ENCODE data around the gene TMEM61. TPM values are rescaled to one million over a fixed set of nuclear protein-coding genes. Genes with fewer than 3 reads are reported as not detected.
A peak's percentile ranks its signal among the peaks of the same experiment; 100 is the strongest.
"Not testable (repeated sequence)": the region's sequence is repeated elsewhere in the genome, so short reads cannot be mapped to it uniquely, and the experiment has no call there.

TMEM61 gene
- total RNA-seq: not detected in 2 replicates

DNA sequence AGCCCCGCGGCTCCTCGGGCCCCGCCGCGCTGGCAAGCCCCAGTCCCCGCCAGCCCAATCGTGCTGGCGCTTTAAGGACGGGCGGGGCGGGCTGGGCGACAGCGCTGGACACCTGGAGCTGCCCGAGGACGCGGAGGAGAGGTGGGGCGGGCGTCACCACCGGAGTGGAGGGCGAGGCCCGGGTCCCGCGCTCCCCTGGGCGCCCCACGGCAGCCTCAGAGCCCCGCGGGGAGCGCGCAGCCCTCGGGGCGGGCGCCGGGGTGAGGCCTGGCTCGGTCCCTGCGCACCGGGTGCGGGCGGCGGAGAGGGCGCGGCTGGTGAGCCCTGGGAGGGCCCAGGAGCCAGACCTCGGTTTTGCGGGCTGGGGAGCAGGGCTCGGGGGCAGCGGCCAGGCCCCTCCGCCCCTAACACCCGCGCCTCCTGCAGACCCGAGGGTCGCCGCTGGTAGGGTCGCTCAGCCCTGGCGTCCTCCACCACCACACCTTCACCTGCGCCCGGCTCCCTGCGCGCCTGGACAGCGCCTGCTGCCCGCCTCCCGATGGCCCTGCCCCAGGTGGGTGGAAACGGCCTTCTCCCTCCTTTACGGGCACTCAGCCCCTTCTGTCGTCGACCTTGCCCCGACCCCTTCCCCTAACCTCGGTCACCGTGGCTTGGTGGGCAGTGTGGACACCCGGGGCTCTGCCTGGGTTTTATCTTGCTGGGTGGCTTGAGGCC, at the start of gene TMEM61:
TSS of gene TMEM61 (plus strand) at position 101 of the 714 bp plus-strand sequence. CDS start at position 539, 438 bp downstream.
- no peak for DNase-seq (ENCODE audit: extremely low read depth, low read depth, low spot score)

- no peak for DNase-seq (ENCODE audit: extremely low read depth, low read depth, low spot score)
Measured at GRCh38 chr1:54931275-54931840, 49.1 kb upstream of the TMEM61 start.

DNA sequence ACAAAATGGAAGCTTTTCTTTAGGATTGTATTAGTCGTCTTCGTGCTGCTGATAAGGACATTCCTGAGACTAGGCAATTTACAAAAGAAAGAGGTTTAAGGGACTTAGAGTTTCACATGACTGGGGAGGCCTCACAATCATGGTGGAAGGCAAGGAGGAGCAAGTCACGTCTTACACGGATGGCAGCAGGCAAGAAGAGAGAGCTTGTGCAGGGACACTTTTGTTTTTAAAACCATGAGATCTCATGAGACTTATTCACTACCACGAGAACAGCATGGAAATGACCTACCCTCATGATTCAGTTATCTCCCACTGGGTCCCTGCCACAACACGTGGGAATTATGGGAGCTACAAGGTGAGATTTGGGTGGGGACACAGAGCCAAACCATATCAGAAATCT, 46.3 kb upstream of the TMEM61 start:
- not testable (repeated sequence) for DNase-seq (ENCODE audit: extremely low read depth, low read depth, low spot score)

- DNase-seq (ENCODE audit: extremely low read depth, low read depth, low spot score): no peak
Measured at GRCh38 chr1:54934869-54935268, 45.6 kb upstream of the TMEM61 start.

DNA sequence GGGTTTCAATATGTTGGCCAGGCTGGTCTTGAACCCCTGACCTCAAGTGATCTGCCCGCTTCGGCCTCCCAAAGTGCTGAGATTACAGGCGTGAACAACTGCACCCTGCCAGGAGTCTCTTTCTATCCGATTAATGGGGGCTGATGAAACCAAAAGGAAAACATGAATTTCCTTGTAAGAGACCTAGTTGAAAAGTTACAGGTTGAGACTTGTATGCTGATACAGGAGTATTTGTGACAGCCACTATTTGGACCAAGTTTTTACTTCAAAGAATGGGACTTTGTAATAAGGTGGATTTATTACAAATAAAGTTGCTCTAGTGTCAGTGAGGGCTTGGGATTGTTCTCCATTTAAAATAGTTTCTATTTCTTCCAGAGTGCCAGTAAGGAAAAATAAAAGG, 43.6 kb upstream of the TMEM61 start:
- DNase-seq (ENCODE audit: extremely low read depth, low read depth, low spot score): no peak

DNA sequence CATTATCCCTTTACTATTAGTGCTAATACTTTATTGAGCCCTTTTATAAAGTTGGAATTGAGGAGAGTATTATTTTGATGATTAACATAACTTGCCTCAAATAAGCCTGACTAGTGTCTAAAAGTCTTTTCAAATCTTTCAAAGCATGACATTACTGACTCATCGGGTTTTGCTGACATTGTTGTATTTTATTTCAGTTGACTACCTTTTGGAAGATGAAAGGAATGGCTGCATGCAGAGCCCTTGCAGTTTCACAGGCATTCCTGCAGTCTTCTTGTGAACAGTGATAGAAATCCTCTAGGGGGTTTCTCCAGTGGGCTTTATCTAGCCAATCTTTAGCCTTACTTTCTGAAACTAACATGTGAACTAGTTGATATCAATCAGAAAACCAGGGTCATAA, 43.0 kb upstream of the TMEM61 start:
- no peak for DNase-seq (ENCODE audit: extremely low read depth, low read depth, low spot score)

- DNase-seq (ENCODE audit: extremely low read depth, low read depth, low spot score): not testable (repeated sequence)
Measured at GRCh38 chr1:54938955-54939354, 41.5 kb upstream of the TMEM61 start.

DNA sequence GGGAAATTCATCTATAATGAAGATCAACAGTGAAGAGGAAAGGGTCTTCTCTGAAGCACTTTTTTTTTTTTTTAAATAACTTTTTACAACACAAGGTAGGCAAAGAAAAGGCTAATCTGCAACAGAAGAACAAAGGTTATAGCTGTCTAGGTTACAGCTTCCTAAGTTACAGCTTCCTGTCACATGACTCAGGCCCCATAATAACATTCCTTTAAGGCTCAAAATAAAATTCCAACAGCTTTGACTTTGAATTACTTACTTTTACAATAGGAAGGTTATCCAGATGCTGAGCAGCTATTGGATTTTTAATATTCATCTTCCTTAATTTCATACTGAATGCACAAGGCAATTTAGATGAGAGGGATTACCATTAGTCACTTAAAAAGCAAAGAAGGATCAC, 40.4 kb upstream of the TMEM61 start:
- no peak for DNase-seq (ENCODE audit: extremely low read depth, low read depth, low spot score)

- no peak for DNase-seq (ENCODE audit: extremely low read depth, low read depth, low spot score)
Measured at GRCh38 chr1:54942976-54943375, 37.5 kb upstream of the TMEM61 start.

GRCh38 chr1:54944610-54945392, 35.6 kb upstream of the TMEM61 start:
- no peak for DNase-seq (ENCODE audit: extremely low read depth, low read depth, low spot score)

GRCh38 chr1:54945393-54945936, 35.0 kb upstream of the TMEM61 start:
- no peak for DNase-seq (ENCODE audit: extremely low read depth, low read depth, low spot score)

- DNase-seq (ENCODE audit: extremely low read depth, low read depth, low spot score): no peak
Measured at GRCh38 chr1:54947540-54947939, 32.9 kb upstream of the TMEM61 start.

GRCh38 chr1:54949053-54949452, 31.4 kb upstream of the TMEM61 start:
- DNase-seq (ENCODE audit: extremely low read depth, low read depth, low spot score): no peak

DNA sequence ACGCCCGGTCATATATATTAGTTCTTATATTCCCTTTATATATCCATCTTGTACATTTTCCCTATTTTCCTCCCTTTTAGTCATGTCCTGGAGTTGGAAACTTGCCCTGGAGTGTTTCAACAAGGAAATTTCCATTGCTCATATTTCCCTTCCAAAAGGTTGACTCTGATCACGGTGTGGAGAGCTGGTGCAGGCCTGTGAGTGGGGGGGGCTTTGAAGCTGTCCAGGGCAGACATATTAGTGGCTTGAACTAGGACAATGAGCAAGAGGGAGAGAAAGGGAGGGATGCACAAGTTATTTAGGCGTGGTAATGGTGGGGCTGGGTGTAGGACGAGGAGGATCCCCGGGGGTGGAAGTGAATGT, 30.4 kb upstream of the TMEM61 start:
- DNase-seq (ENCODE audit: extremely low read depth, low read depth, low spot score): no peak

DNA sequence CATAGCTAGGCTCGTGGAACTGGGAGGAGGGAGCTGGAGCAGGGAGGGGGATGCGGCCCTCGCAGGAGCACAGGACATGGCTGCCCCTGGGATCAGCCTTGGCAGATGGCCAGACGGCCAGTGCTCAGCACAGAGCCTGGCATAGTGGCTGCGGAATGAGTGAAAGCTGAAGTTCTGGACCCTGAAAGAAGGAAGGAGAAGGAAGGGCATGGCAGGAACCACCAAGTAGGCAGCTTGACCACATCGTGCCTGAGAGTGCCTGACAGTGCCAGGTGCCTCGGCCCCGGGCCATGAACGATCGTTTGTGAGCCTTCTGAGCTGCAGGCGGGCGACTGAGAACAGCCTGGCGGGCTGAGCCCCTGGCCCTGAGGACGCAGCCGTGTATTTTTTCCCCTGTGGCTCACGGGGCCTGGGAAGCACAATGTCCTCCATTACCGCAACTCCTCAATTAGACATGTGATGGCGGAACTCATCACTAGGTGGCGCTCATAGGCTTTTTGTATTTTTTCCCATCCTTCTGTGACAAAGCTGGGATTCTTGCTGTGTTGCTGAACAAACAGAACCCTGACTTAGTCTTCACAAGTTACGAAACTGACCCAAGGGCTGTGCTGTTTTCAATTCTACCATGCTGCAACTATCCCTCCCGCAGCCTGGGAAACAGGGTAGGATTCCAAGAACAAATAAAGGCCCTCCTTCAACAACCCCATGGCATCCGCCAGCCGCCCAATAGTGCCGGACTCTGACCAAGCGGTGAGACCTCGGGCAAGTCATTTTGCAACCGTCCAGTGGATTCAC, 29.9 kb upstream of the TMEM61 start:
- DNase-seq (ENCODE audit: extremely low read depth, low read depth, low spot score): no peak

GRCh38 chr1:54951810-54952226, 28.6 kb upstream of the TMEM61 start:
- no peak for DNase-seq (ENCODE audit: extremely low read depth, low read depth, low spot score)

DNA sequence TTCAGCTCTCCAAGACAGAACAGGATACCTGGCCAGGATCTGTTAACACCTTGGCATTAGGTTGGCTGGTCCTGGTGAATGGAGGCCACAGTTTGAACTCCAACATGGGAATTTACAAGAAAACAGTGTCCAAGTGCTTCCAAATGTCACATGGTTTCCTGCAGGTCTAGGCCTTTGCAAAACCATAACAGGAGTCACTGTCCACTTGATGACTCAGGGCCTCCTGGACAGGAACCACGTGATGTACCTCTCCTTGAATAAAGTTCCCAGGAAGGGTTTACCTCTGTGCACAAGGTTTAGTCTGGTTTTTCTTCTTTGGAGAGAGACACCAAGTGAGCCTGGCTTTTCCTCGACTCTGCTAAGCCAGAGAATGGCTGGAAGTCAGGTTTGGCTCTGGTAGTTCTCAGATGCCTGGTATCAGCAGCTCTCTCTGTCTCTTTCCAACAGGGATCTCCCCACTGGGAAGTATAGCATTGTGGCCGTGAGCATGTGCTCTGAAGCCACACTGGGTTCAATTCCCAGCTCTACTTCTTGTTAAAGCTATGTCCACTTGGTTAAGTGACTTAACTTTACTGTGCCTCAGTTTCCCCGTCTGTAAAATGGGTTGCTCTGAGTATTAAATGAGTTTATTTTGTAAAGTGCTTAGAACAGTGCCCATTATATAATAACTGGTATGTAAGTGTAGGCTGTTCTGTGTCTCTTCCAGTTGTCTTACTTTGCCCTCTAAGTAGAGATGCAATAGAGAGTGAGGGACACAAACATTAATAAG, 27.3 kb upstream of the TMEM61 start:
- no peak for DNase-seq (ENCODE audit: extremely low read depth, low read depth, low spot score)

DNA sequence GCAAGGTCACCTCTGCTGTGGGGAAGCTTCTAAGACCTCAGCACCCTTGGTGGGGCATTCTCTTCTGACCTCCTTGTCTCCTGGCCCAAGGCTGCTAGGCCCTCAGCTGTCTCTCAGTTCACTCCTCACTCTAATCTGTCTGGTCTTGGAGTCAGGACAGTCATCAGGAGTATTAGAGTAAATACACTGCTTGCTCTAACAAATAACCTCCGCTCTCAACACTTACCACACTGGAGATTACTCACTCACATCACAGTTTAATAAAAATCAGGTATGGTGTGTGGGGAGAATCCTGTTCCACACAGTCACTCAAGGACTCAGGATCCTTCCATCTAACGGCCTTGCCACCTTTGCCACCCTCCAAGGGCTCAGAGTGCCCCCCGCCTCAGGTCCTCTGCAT, 26.6 kb upstream of the TMEM61 start:
- DNase-seq (ENCODE audit: extremely low read depth, low read depth, low spot score): no peak

DNA sequence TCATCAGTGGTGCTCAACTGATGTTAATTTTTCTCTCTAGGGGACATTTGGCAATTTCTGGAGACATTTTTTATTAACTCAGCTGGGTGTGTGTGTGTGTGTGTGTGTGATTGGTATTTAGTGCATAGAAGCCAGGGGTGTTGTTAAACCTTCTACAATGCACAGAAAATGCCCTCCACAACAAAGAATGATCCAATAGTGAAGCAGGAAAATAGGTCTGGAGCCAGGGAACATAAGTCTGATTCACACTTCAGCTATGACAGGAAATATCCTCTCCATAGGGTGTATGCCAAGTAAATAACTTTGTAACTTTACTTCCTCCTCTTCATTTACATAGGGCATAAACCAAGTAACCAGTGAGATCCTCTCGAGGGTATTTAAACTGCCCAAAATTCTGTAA, 25.1 kb upstream of the TMEM61 start:
- DNase-seq (ENCODE audit: extremely low read depth, low read depth, low spot score): peak; percentile 80

DNA sequence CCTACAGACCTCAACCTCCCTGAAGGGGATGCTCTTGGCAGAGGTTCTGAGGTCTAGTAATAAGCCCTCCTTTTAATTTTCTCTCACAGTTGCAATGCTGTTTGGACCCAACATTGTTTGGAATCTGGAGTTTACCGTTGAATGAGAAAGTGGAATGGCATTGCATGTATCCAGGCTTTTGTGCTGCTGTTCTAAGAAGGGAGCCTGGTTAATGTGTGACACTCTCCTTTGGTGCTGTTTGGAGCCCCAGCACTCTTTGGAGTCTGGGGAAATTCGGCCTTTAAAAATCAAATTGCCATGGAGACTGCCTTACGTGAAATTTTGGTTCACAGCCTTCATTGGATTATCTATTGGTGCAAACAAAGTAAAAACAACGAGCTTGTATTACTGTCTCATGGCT, 23.7 kb upstream of the TMEM61 start:
- no peak for DNase-seq (ENCODE audit: extremely low read depth, low read depth, low spot score)
